Right lobe of liver (tissue), 4 donors: ENCODE measurements around the gene IFI30.
"Not testable (repeated sequence)": the region's sequence is repeated elsewhere in the genome, so short reads cannot be mapped to it uniquely, and the experiment has no call there.

ENCODE experiments used
- CTCF ChIP-seq, 4 donors: fragments of 200-600 bp in 3 of 4; fragments of 450-650 bp in 1 of 4; IDR thresholded peaks; one replicate each; pipeline versions ENCODE4 v1.5.1 to v1.8.0; 2016 to 2022; ENCODE audit warnings: antibody characterized with exemption in 4 of 4, mild to moderate bottlenecking in 2 of 4
- POLR2A ChIP-seq: fragments of 450-650 bp; IDR thresholded peaks from one replicate; pipeline ENCODE4 v1.6.1; 2017; ENCODE audit warnings: antibody characterized with exemption, mild to moderate bottlenecking
- donor health status: DM: no; HTN: no; CAD: no.
- donor health status: DM: no; HTN: no; CAD: no.
- donor health status: DM: no; HTN: yes; CAD: no.

DNA sequence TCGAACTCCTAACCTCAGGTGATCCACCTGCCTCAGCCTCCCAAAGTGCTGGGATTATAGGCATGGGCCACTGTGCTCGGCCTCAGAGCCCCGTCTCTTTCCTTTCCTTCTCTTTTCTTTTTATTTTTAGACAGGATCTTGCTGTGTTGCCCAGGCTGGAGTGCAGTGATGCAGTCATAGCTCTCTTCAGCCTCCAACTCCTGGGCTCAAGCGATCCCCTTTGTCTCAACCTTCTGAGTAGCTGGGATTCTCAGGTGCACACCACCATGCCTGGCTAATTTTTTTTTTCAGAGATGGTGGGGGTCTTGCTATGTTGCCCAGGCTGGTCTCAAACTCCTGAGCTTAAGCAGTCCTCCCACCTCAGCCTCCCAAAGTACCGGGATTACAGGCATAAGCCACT lies 36.3 kb downstream of the IFI30 start:
- not testable (repeated sequence) for TF ChIP-seq CTCF (IDR thresholded peaks at IDR 0.05); POLR2A
